GM23248 (cell line): Measurements from ENCODE around the gene SLC9A6.

Source experiments
- EZH2 ChIP-seq: fragments of 200-600 bp; sonication (generic); IDR thresholded peaks from 2 replicates; pipeline ENCODE4 v1.6.1; 2018; ENCODE audit warnings: antibody characterized with exemption, mild to moderate bottlenecking; ENCODE audit not compliant: insufficient read depth, poor library complexity, severe bottlenecking
- EZH2phosphoT487 ChIP-seq: fragments of 200-600 bp; sonication (generic); IDR thresholded peaks from 2 replicates; pipeline ENCODE4 v1.6.1; 2018; ENCODE audit warnings: antibody characterized with exemption, moderate library complexity, mild to moderate bottlenecking, low read depth; ENCODE audit not compliant: insufficient read depth

DNA sequence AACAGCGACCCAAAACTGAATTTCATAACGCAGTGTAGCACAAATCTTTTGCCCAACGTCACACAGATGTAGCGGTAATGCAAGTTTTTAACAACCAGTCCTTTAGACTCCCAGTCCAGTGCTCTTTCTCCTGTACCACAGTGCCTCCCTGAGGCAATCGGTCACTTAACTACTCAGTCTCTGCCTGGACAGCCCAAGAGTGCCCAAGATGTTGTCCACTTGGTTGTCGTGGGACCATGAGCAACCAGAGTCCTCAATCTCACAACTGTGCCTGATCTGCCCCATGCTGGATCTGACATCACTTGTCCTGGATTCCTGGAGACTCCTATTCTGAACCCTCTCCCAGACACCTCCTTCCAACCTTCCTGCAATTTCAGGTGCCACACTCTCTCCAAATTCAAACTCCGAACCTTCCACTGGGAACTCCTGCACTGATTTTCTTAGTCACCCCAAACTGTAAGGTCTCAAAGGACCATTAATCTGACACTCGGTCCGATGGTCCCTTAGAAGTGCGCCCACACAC is 12.1 kb upstream of the SLC9A6 start:
- TF ChIP-seq EZH2: no peak
- TF ChIP-seq EZH2phosphoT487: no peak
